Measurements from ENCODE around the gene TUBB3. TPM values are rescaled to one million over a fixed set of nuclear protein-coding genes. Genes with fewer than 3 reads are reported as not detected.

TUBB3 gene
- total RNA-seq, 3 donors from 2014 or later (not counting 1 experiment from before 2014, with no cell fraction given): 1.1 to 1.3 (median 1.2) TPM

GRCh38 chr16:89962754-89963498, 39.8 kb downstream of the TUBB3 start:
- Mint-ChIP-seq H3K36me3 (peaks cover 8% of the 10 kb centered on the region), H3K27me3 (ENCODE audit: low read depth in 2 of 2) (no peaks in the 10 kb centered on the region), H3K4me1 (peaks cover 0 to 8% of the 10 kb centered on the region in 2 donors), H3K4me3 (no peak overlapping the region), H3K27ac (no peak overlapping the region), H3K9me3 (no peaks in the 10 kb centered on the region)
- H3K36me3 ChIP-seq (ENCODE audit: control insufficient read depth, insufficient read depth, low read length): peaks cover 11% of the 10 kb centered on the region
- H3K27me3 ChIP-seq (ENCODE audit: control insufficient read depth, insufficient read depth, low read length): no peaks in the 10 kb centered on the region
- intact Hi-C loops (cut with micrococcal nuclease): no loop called here
- 95% methylated on average over 26 of the region's 26 CpGs for WGBS (ENCODE audit: insufficient coverage)
- ATAC-seq (no peak), DNase-seq (no peak)
- H3K4me1 ChIP-seq (ENCODE audit: control insufficient read depth, insufficient read depth, low read length): no peaks in the 10 kb centered on the region
- H3K27ac ChIP-seq (ENCODE audit: low read length): no peak overlapping the region
- no peak overlapping the region for H3K4me3 ChIP-seq (ENCODE audit: low read length)
- no peaks in the 10 kb centered on the region for H3K9me3 ChIP-seq (ENCODE audit: control insufficient read depth, insufficient read depth, low read length)
- no peak for TF ChIP-seq CTCF (IDR thresholded peaks at IDR 0.05)

GRCh38 chr16:89964201-89964600, 41.1 kb downstream of the TUBB3 start:
- Histone ChIP-seq H3K36me3 (ENCODE audit: control insufficient read depth, insufficient read depth, low read length) (peaks cover 2% of the 10 kb centered on the region), H3K4me1 (ENCODE audit: control insufficient read depth, insufficient read depth, low read length) (no peaks in the 10 kb centered on the region), H3K27ac (ENCODE audit: low read length) (no peak overlapping the region), H3K9me3 (ENCODE audit: control insufficient read depth, insufficient read depth, low read length) (no peaks in the 10 kb centered on the region), H3K27me3 (ENCODE audit: control insufficient read depth, insufficient read depth, low read length) (no peaks in the 10 kb centered on the region), H3K4me3 (ENCODE audit: low read length) (no peak overlapping the region)
- Mint-ChIP-seq H3K27ac (no peak overlapping the region), H3K27me3 (ENCODE audit: low read depth in 2 of 2) (no peaks in the 10 kb centered on the region), H3K36me3 (peaks cover 4% of the 10 kb centered on the region), H3K4me3 (no peak overlapping the region), H3K4me1 (peaks cover 0 to 8% of the 10 kb centered on the region in 2 donors), H3K9me3 (no peaks in the 10 kb centered on the region)
- no peak for TF ChIP-seq CTCF (IDR thresholded peaks at IDR 0.05)
- ATAC-seq (no peak), DNase-seq (no peak)
- WGBS (ENCODE audit: insufficient coverage): 96% methylated on average over 25 of the region's 25 CpGs
- intact Hi-C loops (cut with micrococcal nuclease): no loop called here

- Histone ChIP-seq H3K27ac (ENCODE audit: low read length) (no peak overlapping the region), H3K4me1 (ENCODE audit: control insufficient read depth, insufficient read depth, low read length) (no peaks in the 10 kb centered on the region), H3K36me3 (ENCODE audit: control insufficient read depth, insufficient read depth, low read length) (peaks cover 2% of the 10 kb centered on the region), H3K9me3 (ENCODE audit: control insufficient read depth, insufficient read depth, low read length) (no peaks in the 10 kb centered on the region), H3K4me3 (ENCODE audit: low read length) (no peak overlapping the region), H3K27me3 (ENCODE audit: control insufficient read depth, insufficient read depth, low read length) (no peaks in the 10 kb centered on the region)
- H3K27me3 Mint-ChIP-seq (ENCODE audit: low read depth in 2 of 2): no peaks in the 10 kb centered on the region
- TF ChIP-seq CTCF (IDR thresholded peaks at IDR 0.05): no peak
- H3K4me3 Mint-ChIP-seq: no peak overlapping the region
- DNase-seq (no peak), ATAC-seq (no peak)
- no peaks in the 10 kb centered on the region for H3K4me1 Mint-ChIP-seq
- no peak overlapping the region for H3K27ac Mint-ChIP-seq
- no peaks in the 10 kb centered on the region for H3K9me3 Mint-ChIP-seq
- no peaks in the 10 kb centered on the region for H3K36me3 Mint-ChIP-seq
- intact Hi-C loops (cut with micrococcal nuclease): no loop called here
- WGBS (ENCODE audit: insufficient coverage): 93% methylated on average over 30 of the region's 30 CpGs
These were observed 42.5 kb downstream of the TUBB3 start for GRCh38 chr16:89965447-89966225.

Data from natural killer cell (primary cell).